RWPE1 (cell line): ENCODE results near the gene EPS15.

ENCODE experiments used
- CTCF ChIA-PET: fragments of 350-600 bp; sonication (Branson Sonifier 250); formaldehyde crosslinking; extraction: SDS; loops from one replicate; lab custom pipeline; 2021; lab: Yijun Ruan, JAX
- POLR2A ChIA-PET: fragments of 400-600 bp; formaldehyde crosslinking; extraction: SDS; loops from one replicate; lab custom pipeline; 2020; ENCODE audit warnings: antibody characterized with exemption; ENCODE audit not compliant: low non-redundant PET; lab: Yijun Ruan, JAX
- DNase-seq: peaks from one replicate; pipeline ENCODE4 v3.0.0; 2012; ENCODE audit warnings: low spot score
- H3K27ac ChIP-seq: fragments of 450-650 bp; 2 replicates; pipeline ENCODE4 v1.5.1; 2017
- TF ChIP-seq, protein P1 (sequence below): fragments of 450-650 bp; conservative IDR thresholded peaks from 2 replicates; pipeline ENCODE4 v1.5.1; 2017; ENCODE audit warnings: low read depth, mild to moderate bottlenecking

Gene EPS15

DNA sequence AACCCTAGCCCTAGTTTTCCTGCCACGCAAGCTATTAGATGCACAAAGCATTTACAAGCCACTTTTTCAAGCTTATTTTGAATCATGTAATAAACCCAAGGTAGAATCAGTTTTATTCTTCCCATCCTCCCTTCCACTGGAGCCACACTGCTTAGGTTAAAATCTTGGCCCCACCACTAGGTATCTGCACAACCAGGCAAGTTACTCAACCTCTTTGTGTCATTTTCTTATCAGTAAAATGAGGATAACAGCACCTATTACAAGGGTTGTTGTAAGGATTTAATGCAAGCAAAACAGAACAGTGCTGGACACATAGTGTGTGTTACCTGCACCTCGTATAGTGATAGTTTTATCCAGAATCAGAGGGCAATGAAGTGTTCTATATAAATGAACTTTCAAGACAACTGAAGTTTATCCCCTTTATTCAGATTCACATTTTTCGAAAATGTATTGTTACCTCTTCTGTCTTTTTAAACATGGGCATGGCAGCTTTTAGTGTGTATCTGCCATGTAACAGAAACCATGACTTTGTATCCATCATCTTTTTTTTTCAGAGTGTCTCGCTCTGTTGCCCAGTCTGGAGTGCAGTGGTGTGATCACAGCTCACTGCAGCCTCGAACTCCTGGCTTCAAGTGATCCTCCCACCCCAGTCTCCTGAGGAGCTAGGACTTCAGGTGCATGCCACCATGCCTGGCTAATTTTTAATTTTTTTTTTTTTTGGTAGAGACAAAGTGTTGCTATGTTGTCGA is 171.5 kb downstream of the EPS15 start:
- POLR2A ChIA-PET = interaction anchor here (0.5 kb wide), 1 partner anchor 12 kb away, joined by 8 read pairs; no protein-coding TSS in a partner anchor
- H3K27ac ChIP-seq = no peak overlapping the region
- DNase-seq = no peak
- TF ChIP-seq, protein P1, sequence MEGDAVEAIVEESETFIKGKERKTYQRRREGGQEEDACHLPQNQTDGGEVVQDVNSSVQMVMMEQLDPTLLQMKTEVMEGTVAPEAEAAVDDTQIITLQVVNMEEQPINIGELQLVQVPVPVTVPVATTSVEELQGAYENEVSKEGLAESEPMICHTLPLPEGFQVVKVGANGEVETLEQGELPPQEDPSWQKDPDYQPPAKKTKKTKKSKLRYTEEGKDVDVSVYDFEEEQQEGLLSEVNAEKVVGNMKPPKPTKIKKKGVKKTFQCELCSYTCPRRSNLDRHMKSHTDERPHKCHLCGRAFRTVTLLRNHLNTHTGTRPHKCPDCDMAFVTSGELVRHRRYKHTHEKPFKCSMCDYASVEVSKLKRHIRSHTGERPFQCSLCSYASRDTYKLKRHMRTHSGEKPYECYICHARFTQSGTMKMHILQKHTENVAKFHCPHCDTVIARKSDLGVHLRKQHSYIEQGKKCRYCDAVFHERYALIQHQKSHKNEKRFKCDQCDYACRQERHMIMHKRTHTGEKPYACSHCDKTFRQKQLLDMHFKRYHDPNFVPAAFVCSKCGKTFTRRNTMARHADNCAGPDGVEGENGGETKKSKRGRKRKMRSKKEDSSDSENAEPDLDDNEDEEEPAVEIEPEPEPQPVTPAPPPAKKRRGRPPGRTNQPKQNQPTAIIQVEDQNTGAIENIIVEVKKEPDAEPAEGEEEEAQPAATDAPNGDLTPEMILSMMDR = no peak
- CTCF ChIA-PET = interaction anchor here (0.6 to 0.7 kb wide), 2 partner anchors 104 to 225 kb away, joined by 3 read pairs; no protein-coding TSS in a partner anchor

DNA sequence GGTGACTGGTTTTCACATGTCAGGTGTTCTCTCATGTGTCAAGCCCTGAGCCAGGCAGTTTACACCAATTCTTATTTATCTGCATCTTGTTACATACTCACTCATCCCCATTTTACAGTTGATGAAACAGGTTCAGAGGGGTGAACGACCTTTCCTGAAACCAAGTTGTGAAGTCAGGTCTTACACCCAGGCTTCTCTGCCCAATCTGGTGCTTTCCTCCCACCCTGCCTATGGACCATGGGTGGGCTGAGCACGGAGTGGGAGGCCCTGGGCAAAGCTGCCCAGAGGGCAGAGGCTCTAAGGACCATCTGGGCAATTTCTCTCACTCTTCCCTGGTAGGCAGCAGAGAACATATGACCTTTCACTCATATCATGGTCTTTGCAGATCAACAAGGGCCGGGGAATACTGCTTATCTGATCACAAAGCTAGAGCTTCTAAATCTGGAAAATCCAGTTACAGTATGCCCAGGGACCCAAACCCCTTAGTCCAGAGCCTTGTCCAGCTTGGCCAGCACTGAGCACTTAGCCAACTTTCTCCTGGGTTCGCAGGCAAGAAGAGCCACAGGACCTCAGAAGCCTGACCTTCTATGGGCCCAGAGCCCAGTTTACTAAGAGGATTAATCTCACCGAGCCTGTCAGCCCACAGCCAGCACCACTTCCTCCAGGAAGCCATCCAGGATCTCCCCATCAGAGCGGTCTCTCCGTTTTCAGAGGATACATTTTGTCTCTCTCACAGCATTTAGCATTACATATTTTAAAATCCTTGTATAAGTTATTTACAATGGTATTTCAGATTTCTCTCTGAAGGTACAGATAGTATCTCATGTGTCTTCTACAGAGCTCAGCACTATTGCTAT is 172.8 kb downstream of the EPS15 start:
- CTCF ChIA-PET = no interaction called here
- H3K27ac ChIP-seq = no peak overlapping the region
- no peak for DNase-seq
- POLR2A ChIA-PET = no interaction called here
- TF ChIP-seq, protein P1 = no peak

DNA sequence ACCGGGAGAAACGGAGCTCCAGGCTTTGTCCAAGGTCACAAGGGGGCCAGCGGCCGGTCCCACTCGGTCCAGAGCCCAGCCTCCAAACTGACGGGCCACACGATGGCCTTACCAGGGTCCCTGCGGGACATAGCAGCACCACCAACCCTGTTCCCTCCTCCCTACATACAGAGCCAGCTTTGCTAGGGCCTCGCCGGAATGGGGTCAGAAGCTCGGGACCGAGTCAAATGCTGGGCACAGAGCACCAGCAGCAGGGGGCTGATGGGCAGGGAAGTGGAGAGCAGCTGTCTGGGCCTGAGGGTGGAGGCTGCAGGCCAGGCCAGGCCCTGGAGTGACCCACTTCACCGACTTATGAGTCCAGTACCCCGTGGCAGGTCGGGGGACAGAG is 173.8 kb downstream of the EPS15 start:
- TF ChIP-seq, protein P1 = no peak
- CTCF ChIA-PET = interaction anchor here (0.6 to 1.0 kb wide), 3 partner anchors 28 to 74 kb away, joined by 3 read pairs; no protein-coding TSS in a partner anchor
- no peak overlapping the region for H3K27ac ChIP-seq
- POLR2A ChIA-PET = no interaction called here
- DNase-seq = no peak

DNA sequence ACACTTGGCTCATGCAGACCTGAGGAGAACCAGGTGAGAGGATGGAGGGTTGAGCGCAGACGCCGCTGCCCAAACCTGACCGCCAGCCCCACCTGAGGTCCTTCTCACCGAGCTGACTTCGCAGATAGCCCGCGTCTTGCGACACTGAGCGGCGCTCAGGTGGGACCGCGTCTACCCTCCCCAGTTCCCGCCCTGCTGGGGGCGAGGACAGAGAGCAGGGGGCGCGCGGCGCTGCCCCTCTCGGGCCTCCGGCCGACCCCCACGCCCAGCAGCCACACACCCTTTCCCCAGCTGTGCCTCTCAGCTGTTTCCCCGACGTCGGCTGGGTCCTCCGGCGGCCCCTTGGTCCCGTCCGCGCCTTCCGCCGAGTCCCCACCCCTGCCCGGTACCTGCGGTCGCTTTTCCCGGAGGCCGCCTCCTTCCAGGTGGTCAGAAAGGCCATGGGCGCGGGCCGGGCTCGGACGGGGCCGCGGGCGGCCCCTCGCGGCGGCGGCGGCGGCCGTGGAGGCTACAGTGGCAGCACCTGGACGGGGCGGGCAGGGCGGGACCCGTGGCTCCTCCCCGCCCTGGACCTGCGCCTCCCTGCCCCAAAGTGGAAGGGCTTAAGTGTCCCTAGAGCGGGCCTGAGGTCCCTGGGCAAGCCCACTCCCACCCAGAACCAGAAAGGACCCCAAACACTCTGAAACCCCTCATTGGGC is 174.3 kb downstream of the EPS15 start:
- CTCF ChIA-PET = interaction anchor here (0.6 to 1.0 kb wide), 4 partner anchors 27 to 114 kb away, joined by 3 read pairs; no protein-coding TSS in a partner anchor
- DNase-seq = peak; percentile 45
- TF ChIP-seq, protein P1 = 0 out of 2 replicates have a peak, but pooled peaks have one; percentile 8
- POLR2A ChIA-PET = no interaction called here
- no peak overlapping the region for H3K27ac ChIP-seq

DNA sequence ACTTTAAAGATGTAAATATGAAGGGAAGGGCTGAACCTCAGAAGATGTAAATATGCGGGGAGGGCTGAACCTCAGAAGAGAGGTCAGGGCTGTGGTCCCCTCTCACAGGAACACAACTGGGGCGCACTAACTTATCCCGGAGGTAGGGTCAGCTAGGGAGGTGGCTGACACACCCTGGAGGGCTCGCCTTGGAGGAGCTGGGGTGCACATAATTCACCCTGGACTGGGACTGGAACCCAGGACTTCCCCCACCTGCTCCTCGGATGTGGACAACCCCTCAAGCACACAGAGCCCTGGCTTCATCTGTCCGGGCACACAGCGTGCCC is 174.8 kb downstream of the EPS15 start:
- POLR2A ChIA-PET = no interaction called here
- H3K27ac ChIP-seq = no peak overlapping the region
- DNase-seq = no peak
- TF ChIP-seq, protein P1 = no peak
- CTCF ChIA-PET = interaction anchor here (0.6 kb wide), 1 partner anchor 115 kb away, joined by 3 read pairs; no protein-coding TSS in a partner anchor

DNA sequence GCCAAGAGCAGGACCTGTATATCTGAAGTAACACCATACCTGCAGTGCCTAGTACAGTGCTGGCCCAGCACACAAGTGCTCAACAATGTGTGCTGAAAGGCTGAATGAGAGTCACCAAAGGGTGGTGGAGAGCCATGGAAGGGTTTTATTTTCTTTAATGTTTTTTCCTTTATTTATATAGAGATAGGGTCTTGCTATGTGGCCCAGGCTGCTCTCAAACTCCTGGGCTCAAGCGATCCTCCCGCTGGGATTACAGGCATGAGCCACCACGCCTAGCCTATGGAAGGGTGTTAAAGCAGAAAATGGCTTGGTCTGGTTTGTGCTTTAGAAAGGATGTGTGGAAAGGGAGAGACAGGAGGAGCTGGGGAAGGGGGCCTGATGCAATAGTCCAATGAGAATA is 175.4 kb downstream of the EPS15 start:
- ChIA-PET POLR2A (no interaction called here), CTCF (no interaction called here)
- no peak overlapping the region for H3K27ac ChIP-seq
- no peak for DNase-seq
- TF ChIP-seq, protein P1 = no peak
